Jurkat, Clone E6-1 (cell line): ENCODE data around the gene TTC13.
"Not testable (repeated sequence)": the region's sequence is repeated elsewhere in the genome, so short reads cannot be mapped to it uniquely, and the experiment has no call there.

Experiments
- DNase-seq: peaks from one replicate; pipeline ENCODE4 v3.0.0-alpha.2; 2011; ENCODE audit warnings: low read depth, low spot score
- H3K4me3 ChIP-seq: 2 replicates; pipeline ENCODE4 v1.5.1; 2011; ENCODE audit warnings: mild to moderate bottlenecking, low read length, control low read depth, moderate library complexity

Gene TTC13

GRCh38 chr1:230994860-230995259, 16.2 kb upstream of the TTC13 start:
- no peak overlapping the region for H3K4me3 ChIP-seq

GRCh38 chr1:230992100-230992774, 13.6 kb upstream of the TTC13 start:
- no peak for DNase-seq
- no peak overlapping the region for H3K4me3 ChIP-seq

More at GRCh38 chr1:230994860-230995259, 16.2 kb upstream of the TTC13 start:
- no peak for DNase-seq

GRCh38 chr1:230987448-230987847, 8.8 kb upstream of the TTC13 start:
- DNase-seq: no peak
- no peak overlapping the region for H3K4me3 ChIP-seq

- H3K4me3 ChIP-seq: no peak overlapping the region
- DNase-seq: no peak
Observed at GRCh38 chr1:230986976-230987375, 8.3 kb upstream of the TTC13 start.

GRCh38 chr1:230985711-230986110, 7.0 kb upstream of the TTC13 start:
- no peak for DNase-seq
- no peak overlapping the region for H3K4me3 ChIP-seq

GRCh38 chr1:230984622-230985515, 6.2 kb upstream of the TTC13 start:
- not testable (repeated sequence) for H3K4me3 ChIP-seq, DNase-seq

GRCh38 chr1:230983811-230984210, 5.2 kb upstream of the TTC13 start:
- H3K4me3 ChIP-seq: no peak overlapping the region
- DNase-seq: no peak

GRCh38 chr1:230982696-230983095, 4.0 kb upstream of the TTC13 start:
- DNase-seq: no peak
- H3K4me3 ChIP-seq: no peak overlapping the region

- peak overlapping the region; percentile 71 for H3K4me3 ChIP-seq
Observed at GRCh38 chr1:230979952-230980351, 1.3 kb upstream of the TTC13 start.

GRCh38 chr1:230979389-230979716, 692 bp upstream of the TTC13 start:
- peak overlapping the region; percentile 71 for H3K4me3 ChIP-seq
- no peak for DNase-seq

More at GRCh38 chr1:230979952-230980351, 1.3 kb upstream of the TTC13 start:
- peak; percentile 31 for DNase-seq

- DNase-seq: peak; percentile 28
- H3K4me3 ChIP-seq: peak overlapping the region; percentile 71
Observed at GRCh38 chr1:230977761-230978490, 735 bp downstream of the TTC13 start.

- peak overlapping the region; percentile 71 for H3K4me3 ChIP-seq
- DNase-seq: peak; percentile 67
Observed at GRCh38 chr1:230976825-230977747, 1.6 kb downstream of the TTC13 start.

- H3K4me3 ChIP-seq: no peak overlapping the region
- DNase-seq: no peak
Observed at GRCh38 chr1:230976360-230976759, 2.3 kb downstream of the TTC13 start.

GRCh38 chr1:230975636-230976035, 3.0 kb downstream of the TTC13 start:
- DNase-seq: no peak
- no peak overlapping the region for H3K4me3 ChIP-seq

GRCh38 chr1:230972855-230973271, 5.8 kb downstream of the TTC13 start:
- DNase-seq: peak; percentile 94
- no peak overlapping the region; the same call in 1 of the 2 replicates for H3K4me3 ChIP-seq

GRCh38 chr1:230971771-230972170, 6.9 kb downstream of the TTC13 start:
- H3K4me3 ChIP-seq: no peak overlapping the region
- DNase-seq: no peak

- no peak for DNase-seq
Observed at GRCh38 chr1:230970432-230970831, 8.2 kb downstream of the TTC13 start.

GRCh38 chr1:230966358-230966873, 12.2 kb downstream of the TTC13 start:
- DNase-seq: no peak

More at GRCh38 chr1:230970432-230970831, 8.2 kb downstream of the TTC13 start:
- H3K4me3 ChIP-seq: no peak overlapping the region

More at GRCh38 chr1:230966358-230966873, 12.2 kb downstream of the TTC13 start:
- no peak overlapping the region for H3K4me3 ChIP-seq
